ENCODE results near the gene IGFBP2. TPM values are rescaled to one million over a fixed set of nuclear protein-coding genes. Genes with fewer than 3 reads are reported as not detected.

IGFBP2 gene
- total RNA-seq, 1 experiment from 2014 or later: 363 TPM

DNA sequence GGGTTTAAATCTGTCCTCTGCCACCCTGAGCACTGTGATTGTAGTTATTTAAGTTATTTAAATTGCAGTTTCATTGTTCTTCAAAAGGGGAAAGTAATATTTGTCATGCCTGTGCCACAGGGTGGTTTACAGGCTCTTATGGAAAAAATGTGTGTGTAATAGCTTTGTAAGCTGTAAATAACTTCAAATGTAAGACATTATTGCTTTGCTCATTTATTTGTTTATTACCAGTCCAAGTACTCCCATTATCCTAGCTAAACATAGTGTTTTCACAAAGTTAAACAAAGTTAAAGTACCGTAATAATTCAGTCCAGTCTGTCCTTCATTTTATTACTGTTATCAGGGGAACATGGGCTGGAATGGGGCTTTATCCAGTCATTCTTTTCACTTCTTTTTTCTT is 43.4 kb upstream of the IGFBP2 start:
- no peak overlapping the region for H2BK12ac ChIP-seq (ENCODE audit: insufficient read length, low read depth, low read length)
- peaks cover 1 to 8% (median 4%) of the 10 kb centered on the region in 3 experiments; a peak in 5 of 7 replicates for H3K36me3 Mint-ChIP-seq (ENCODE audit: insufficient read depth in 1 of 3, low read depth in 3 of 3)
- H2BK120ac ChIP-seq (ENCODE audit: low read depth, low read length, poor library complexity, severe bottlenecking): no peak overlapping the region
- H3K4me2 ChIP-seq (ENCODE audit: insufficient read depth, insufficient read length, low read length): no peak overlapping the region
- H3K14ac ChIP-seq (ENCODE audit: insufficient read depth, low read length): no peak overlapping the region
- peaks cover 7% of the 10 kb centered on the region in 2 experiments; a peak in 4 of 5 replicates for H3K9me3 Mint-ChIP-seq
- H4K5ac ChIP-seq (ENCODE audit: insufficient read length, low read depth, low read length): no peak overlapping the region
- H4K8ac ChIP-seq (replicated peaks; ENCODE audit: insufficient read length, low read depth, low read length): no peak overlapping the region
- no peak overlapping the region for H3K27ac ChIP-seq (ENCODE audit: insufficient read length, low read depth, low read length)
- no peak overlapping the region for H2BK20ac ChIP-seq (ENCODE audit: low read depth, low read length, poor library complexity, severe bottlenecking)
- H3K79me1 ChIP-seq (ENCODE audit: insufficient read depth, low read depth, low read length, poor library complexity, severe bottlenecking): no peaks in the 10 kb centered on the region
- TF ChIP-seq, protein P1, sequence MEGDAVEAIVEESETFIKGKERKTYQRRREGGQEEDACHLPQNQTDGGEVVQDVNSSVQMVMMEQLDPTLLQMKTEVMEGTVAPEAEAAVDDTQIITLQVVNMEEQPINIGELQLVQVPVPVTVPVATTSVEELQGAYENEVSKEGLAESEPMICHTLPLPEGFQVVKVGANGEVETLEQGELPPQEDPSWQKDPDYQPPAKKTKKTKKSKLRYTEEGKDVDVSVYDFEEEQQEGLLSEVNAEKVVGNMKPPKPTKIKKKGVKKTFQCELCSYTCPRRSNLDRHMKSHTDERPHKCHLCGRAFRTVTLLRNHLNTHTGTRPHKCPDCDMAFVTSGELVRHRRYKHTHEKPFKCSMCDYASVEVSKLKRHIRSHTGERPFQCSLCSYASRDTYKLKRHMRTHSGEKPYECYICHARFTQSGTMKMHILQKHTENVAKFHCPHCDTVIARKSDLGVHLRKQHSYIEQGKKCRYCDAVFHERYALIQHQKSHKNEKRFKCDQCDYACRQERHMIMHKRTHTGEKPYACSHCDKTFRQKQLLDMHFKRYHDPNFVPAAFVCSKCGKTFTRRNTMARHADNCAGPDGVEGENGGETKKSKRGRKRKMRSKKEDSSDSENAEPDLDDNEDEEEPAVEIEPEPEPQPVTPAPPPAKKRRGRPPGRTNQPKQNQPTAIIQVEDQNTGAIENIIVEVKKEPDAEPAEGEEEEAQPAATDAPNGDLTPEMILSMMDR (conservative IDR thresholded peaks at IDR 0.05): no peak
- no peaks in the 10 kb centered on the region for H4K20me1 ChIP-seq (ENCODE audit: control insufficient read depth, insufficient read depth, insufficient read length)
- H3K27me3 Mint-ChIP-seq (ENCODE audit: low read depth): peaks cover 2% of the 10 kb centered on the region; the same call in 1 of the 2 replicates
- no peaks in the 10 kb centered on the region for H3K23me2 ChIP-seq (ENCODE audit: insufficient read length, low read depth, low read length, poor library complexity, severe bottlenecking)
- H3K9me3 ChIP-seq (ENCODE audit: control insufficient read depth, low read depth, low read length): no peaks in the 10 kb centered on the region
- no peak overlapping the region for H3K27ac Mint-ChIP-seq
- no CpG with 5 or more reads among the region's 1 CpG for WGBS (ENCODE audit: extremely low coverage, insufficient read length, low lambda C conversion rate)
- H3K23ac ChIP-seq (ENCODE audit: insufficient read length, low read depth, low read length): no peak overlapping the region
- H4K91ac ChIP-seq (ENCODE audit: insufficient read length, low read depth, low read length): no peak overlapping the region
- no peak overlapping the region for H2AFZ ChIP-seq (ENCODE audit: low read length)
- H2BK15ac ChIP-seq (ENCODE audit: low read depth, low read length): no peak overlapping the region
- peaks cover 27 to 33% of the 10 kb centered on the region in 2 experiments for H3K4me1 Mint-ChIP-seq
- no peaks in the 10 kb centered on the region for H3K79me2 ChIP-seq (ENCODE audit: insufficient read depth, low read length)
- no peaks in the 10 kb centered on the region for H3K27me3 ChIP-seq (ENCODE audit: insufficient read depth, low read length)
- no peak overlapping the region for H3K9ac ChIP-seq (ENCODE audit: extremely low read depth, insufficient read length, low read length)
- no peak for DNase-seq
- no peak overlapping the region for H3K18ac ChIP-seq (ENCODE audit: insufficient read length, low read depth, low read length)
- no peak overlapping the region for H3K4me3 Mint-ChIP-seq
- H2BK5ac ChIP-seq (ENCODE audit: insufficient read length, low read length): no peak overlapping the region
- peaks cover under 1% of the 10 kb centered on the region; the same call in 1 of the 2 replicates for H3K4me1 ChIP-seq (ENCODE audit: insufficient read depth, low read length)
- no peak overlapping the region for H2AK5ac ChIP-seq (ENCODE audit: insufficient read length, low read length)
- H3K4ac ChIP-seq (ENCODE audit: low read depth, low read length): no peak overlapping the region
- H3T11ph ChIP-seq (ENCODE audit: low read length): no peak overlapping the region
- H3K56ac ChIP-seq (ENCODE audit: insufficient read length, low read depth, low read length): no peak overlapping the region
